Small intestine (tissue), 7 donors: ENCODE data around the gene LY6G6F. TPM values are rescaled to one million over a fixed set of nuclear protein-coding genes. Genes with fewer than 3 reads are reported as not detected.

Experiments used
- DNase-seq, 2 donors: peaks; one replicate each; pipeline versions ENCODE4 v3.0.0 to v3.0.0-alpha.2; 2013
- FAIRE-seq: peaks from 2 replicates; lab custom pipeline; 2012; peaks lifted over from hg19 to GRCh38; lab: Jason Lieb, UNC
- H3K27ac ChIP-seq, 3 donors: one replicate each; pipeline ENCODE4 v1.5.1; 2013; ENCODE audit warnings: low read length in 2 of 3, mild to moderate bottlenecking in 2 of 3, control low read depth in 1 of 3, inconsistent platforms in 1 of 3, low read depth in 1 of 3, moderate library complexity in 1 of 3
- H3K27me3 ChIP-seq, 3 donors: one replicate each; pipeline ENCODE4 v1.6.1; 2013; ENCODE audit warnings: low read length in 3 of 3, inconsistent platforms in 1 of 3; ENCODE audit not compliant: control insufficient read depth in 3 of 3, insufficient read depth in 3 of 3
- H3K36me3 ChIP-seq, 3 donors: one replicate each; pipeline ENCODE4 v1.6.1; 2013; ENCODE audit warnings: low read length in 3 of 3, inconsistent platforms in 1 of 3, low read depth in 1 of 3, mild to moderate bottlenecking in 1 of 3, moderate library complexity in 1 of 3; ENCODE audit not compliant: control insufficient read depth in 3 of 3, insufficient read depth in 2 of 3
- H3K4me1 ChIP-seq, 3 donors: one replicate each; pipeline ENCODE4 v1.6.1; 2013; ENCODE audit warnings: low read length in 2 of 3, inconsistent platforms in 1 of 3, low read depth in 1 of 3, mild to moderate bottlenecking in 1 of 3, moderate library complexity in 1 of 3; ENCODE audit not compliant: control insufficient read depth in 3 of 3, insufficient read depth in 2 of 3
- H3K4me3 ChIP-seq, 3 donors: one replicate each; pipeline ENCODE4 v1.5.1; 2013; ENCODE audit warnings: low read length in 3 of 3, control low read depth in 1 of 3, inconsistent platforms in 1 of 3, low read depth in 1 of 3, mild to moderate bottlenecking in 1 of 3, moderate library complexity in 1 of 3
- H3K9me3 ChIP-seq, 2 donors: one replicate each; pipeline ENCODE4 v1.6.1; 2013; ENCODE audit warnings: low read depth in 1 of 2, low read length in 1 of 2; ENCODE audit not compliant: control insufficient read depth in 2 of 2, insufficient read depth in 1 of 2
- WGBS, 3 donors: extraction: QIAGEN DNeasy Blood & Tissue Kit; methylation state at CpG; one replicate each; pipeline ENCODE4 v1.1.7; 2013; 5-methylcytosine and 5-hydroxymethylcytosine counted together
- polyA plus RNA-seq, 4 donors: library from polyadenylated mRNA; stranded (reverse) in 3 of 4; unstranded in 1 of 4; fragments of 200-250 nt in 3 of 4; fragments of 120-200 nt in 1 of 4; gene quantifications; one replicate each; pipeline versions ENCODE4 v1.2.1 to v1.2.3, GENCODE V29; 2013
- donor health status: healthy with polysubstance abuse.
- donor health status: control.
- donor health status: control.
- donor health status: Bipolar disorder and iron deficiency.
- donor health status: healthy.

The LY6G6F gene
- polyA plus RNA-seq, 4 donors: 0.12 TPM; not detected in 3

DNA sequence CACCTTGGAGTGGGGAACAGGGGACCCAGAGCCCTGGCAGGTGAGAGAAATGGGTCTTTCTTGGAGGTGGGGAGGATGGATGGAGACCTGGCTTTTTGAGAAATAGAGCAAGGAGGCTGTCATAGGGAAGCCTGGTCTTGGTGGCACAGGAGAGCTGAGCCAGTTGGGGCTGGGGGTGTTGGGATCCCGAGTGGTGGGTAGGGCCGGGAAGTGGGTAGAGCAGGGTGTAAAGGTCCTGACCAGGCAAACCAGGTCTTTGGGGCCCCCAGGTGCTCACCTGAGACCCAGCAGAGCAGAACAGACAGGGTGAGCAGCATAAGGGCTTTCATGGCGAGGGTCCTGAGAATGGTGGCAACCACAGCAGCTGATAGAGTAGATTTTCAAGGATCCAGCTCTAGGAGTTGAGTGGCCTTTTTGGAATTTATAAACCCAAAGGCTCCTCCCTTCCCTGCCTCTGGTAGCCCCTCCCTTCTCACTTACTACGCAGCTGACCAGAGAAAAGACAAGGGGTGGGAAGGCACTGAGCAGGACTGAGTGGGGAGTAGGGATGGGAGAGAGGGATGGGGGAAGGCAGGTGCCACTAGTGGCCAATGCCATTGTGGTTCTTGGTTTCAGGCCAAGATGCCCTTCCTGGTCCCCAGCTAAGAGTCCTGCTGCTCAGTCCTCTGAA, 14.8 kb downstream of the LY6G6F start, which contains the start of gene LY6G6C:
LY6G6C (minus strand) TSS at position 396 of the 670 bp plus-strand sequence; CDS start at position 329, 67 bp downstream.
- no peak for FAIRE-seq
- H3K27me3 ChIP-seq: no peaks in the 10 kb centered on the region
- no peak within 1 kb of the TSS for H3K27ac ChIP-seq
- no peak within 1 kb of the TSS for H3K4me3 ChIP-seq
- WGBS, 3 donors: 78 to 98% (median 81%) methylated on average over 4 of the region's 4 CpGs
- H3K9me3 ChIP-seq: no peaks in the 10 kb centered on the region
- H3K36me3 ChIP-seq: peaks cover 0 to 22% (median 0%) of the 10 kb centered on the region in 3 donors
- no peak for DNase-seq
- H3K4me1 ChIP-seq: peaks cover 0 to 13% (median 0%) of the 10 kb centered on the region in 3 donors

DNA sequence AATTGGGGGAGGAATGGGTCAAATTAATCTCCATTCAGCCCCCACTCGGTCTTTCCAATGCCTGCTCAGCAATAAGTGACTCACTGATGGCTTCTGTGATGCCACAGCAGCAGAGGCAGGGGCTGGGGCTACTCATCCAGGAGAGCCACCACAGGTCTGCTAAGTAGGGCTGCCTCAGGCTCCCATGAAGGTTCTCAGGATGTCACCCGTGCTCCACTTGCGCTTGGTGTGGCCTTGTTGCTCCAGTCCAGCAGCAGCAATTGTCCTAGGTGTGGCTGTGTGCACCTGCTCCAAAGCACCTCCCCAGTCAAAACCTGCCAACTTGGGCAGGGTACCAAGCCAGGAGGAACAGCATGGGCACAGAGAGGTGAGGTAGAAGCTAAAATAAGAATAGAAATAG, 15.5 kb downstream of the LY6G6F start:
- H3K36me3 ChIP-seq: peaks cover 0 to 27% (median 0%) of the 10 kb centered on the region in 3 donors
- DNase-seq (no peak), FAIRE-seq (no peak)
- H3K27me3 ChIP-seq: no peaks in the 10 kb centered on the region
- H3K4me3 ChIP-seq: no peak overlapping the region
- no peak overlapping the region for H3K27ac ChIP-seq
- H3K9me3 ChIP-seq: no peaks in the 10 kb centered on the region
- H3K4me1 ChIP-seq: peaks cover 0 to 18% (median 0%) of the 10 kb centered on the region in 3 donors
- WGBS, 3 donors: 44 to 73% (median 46%) methylated on average over 3 of the region's 3 CpGs

DNA sequence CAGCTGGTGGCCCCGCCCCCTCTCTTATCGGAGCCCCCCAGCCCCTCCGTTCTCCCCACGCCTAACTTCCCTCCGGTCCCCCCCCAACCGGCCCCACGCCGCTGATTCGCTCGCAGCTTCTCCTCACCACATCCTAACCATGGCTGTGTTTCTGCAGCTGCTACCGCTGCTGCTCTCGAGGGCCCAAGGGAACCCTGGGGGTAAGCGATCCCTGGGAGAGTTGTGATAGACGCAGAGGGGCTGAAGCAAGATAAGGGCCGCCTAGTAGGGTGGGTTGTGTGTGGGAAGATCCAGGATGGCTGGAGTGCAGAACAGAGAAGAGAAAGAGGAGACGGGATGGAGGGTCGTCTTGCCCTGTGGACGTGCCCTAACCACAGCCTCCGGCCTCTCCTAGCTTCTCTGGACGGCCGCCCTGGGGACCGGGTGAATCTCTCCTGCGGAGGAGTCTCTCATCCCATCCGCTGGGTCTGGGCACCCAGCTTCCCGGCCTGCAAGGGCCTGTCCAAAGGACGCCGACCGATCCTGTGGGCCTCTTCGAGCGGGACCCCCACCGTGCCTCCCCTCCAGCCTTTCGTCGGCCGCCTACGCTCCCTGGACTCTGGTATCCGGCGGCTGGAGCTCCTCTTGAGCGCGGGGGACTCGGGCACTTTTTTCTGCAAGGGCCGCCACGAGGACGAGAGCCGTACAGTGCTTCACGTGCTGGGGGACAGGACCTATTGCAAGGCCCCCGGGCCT, 16.7 kb downstream of the LY6G6F start, which contains the start of gene MPIG6B:
MPIG6B (plus strand) TSS at position 129 of the 735 bp plus-strand sequence; CDS start at position 140, 11 bp downstream.
- Histone ChIP-seq H3K9me3 (no peaks in the 10 kb centered on the region), H3K27me3 (no peaks in the 10 kb centered on the region), H3K4me3 (no peak within 1 kb of the TSS), H3K4me1 (peaks cover 1 to 18% (median 3%) of the 10 kb centered on the region in 3 donors), H3K36me3 (peaks cover 0 to 39% (median 0%) of the 10 kb centered on the region in 3 donors), H3K27ac (no peak within 1 kb of the TSS)
- WGBS, 3 donors: 77 to 91% (median 83%) methylated on average over 45 to 46 of the region's 46 CpGs
- DNase-seq (no peak), FAIRE-seq (no peak)

DNA sequence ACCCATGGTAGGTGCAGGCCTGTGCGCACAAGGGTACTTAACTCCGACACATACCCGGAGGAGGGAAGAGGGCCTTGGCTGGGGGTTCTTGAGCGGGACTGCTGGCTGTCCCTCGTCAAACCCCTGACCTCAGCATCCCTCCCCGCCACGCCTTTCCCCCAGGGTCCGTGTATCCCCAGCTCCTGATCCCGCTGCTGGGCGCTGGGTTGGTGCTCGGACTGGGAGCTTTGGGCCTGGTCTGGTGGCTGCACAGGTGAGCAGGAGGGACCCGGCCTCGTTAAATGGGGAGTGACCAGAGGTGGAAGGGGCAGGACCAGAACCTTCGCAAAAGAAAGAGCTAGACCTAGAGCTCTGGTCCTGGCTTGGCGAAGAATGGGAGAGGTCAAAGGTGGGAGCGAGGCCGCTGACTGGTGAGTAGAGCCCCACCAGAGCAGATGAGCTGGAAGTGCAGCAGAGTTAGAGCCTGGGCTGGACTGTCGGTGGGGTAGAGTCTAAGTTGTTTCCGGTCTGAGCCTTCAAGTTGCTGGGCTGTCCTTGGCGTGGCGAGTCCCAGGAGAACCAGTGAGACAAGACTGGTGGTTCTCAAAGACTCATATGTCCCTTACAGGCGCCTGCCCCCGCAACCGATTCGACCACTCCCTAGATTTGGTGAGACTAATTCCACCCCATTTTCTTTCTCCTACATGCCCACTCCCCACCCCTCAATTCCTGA, 17.5 kb downstream of the LY6G6F start:
- Histone ChIP-seq H3K4me1 (peaks cover 3 to 19% (median 5%) of the 10 kb centered on the region in 3 donors), H3K9me3 (no peaks in the 10 kb centered on the region), H3K4me3 (no peak overlapping the region), H3K27me3 (no peaks in the 10 kb centered on the region), H3K27ac (no peak overlapping the region), H3K36me3 (peaks cover 0 to 44% (median 0%) of the 10 kb centered on the region in 3 donors)
- WGBS, 3 donors: 88 to 94% (median 93%) methylated on average over 24 to 25 of the region's 25 CpGs
- DNase-seq (no peak), FAIRE-seq (no peak)

DNA sequence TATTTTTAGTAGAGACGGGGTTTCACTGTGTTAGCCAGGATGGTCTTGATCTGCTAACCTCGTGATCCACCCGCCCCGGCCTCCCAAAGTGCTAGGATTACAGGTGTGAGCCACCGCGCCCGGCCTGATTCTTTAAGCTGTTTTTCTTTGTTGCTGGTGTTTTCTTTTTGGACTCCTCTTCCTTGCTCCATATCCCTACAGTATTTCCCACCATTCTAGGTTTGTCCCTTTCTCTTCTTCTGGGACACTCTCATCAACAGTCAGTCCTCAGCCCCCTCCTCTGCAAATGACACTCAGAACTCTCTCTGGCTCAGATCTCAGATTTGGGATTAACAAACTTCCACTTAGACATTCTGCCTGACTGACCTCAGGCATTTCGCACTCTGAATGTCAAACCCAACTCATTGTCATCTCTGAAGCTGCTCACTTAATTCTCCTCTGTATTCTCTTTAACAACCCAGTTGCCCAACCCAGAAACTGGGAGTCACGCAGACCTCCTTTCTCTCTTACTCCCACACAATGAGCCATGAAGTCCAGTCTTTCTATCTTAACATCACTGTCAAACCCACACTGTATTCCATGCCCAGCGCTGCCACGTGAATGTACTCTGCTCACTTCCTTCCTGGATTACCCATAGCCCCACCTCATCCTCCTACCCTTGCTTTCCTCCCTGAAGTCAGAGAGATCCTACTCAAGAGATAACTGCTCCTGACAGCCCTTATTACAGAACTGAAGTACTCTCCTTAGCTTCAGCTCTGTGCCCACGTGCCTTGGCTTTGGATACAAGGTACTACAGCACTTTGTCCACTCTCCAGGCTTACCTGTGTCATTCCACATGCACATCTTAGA, 19.1 kb downstream of the LY6G6F start:
- DNase-seq: no peak
- FAIRE-seq: no peak
- H3K4me1 ChIP-seq: peaks cover 3 to 24% (median 5%) of the 10 kb centered on the region in 3 donors
- no peak overlapping the region for H3K4me3 ChIP-seq
- no peaks in the 10 kb centered on the region for H3K9me3 ChIP-seq
- 85 to 86% (median 85%) methylated on average over 12 of the region's 12 CpGs for WGBS, 3 donors
- H3K27ac ChIP-seq: no peak overlapping the region
- H3K36me3 ChIP-seq: peaks cover 0 to 50% (median 0%) of the 10 kb centered on the region in 3 donors
- H3K27me3 ChIP-seq: no peaks in the 10 kb centered on the region

DNA sequence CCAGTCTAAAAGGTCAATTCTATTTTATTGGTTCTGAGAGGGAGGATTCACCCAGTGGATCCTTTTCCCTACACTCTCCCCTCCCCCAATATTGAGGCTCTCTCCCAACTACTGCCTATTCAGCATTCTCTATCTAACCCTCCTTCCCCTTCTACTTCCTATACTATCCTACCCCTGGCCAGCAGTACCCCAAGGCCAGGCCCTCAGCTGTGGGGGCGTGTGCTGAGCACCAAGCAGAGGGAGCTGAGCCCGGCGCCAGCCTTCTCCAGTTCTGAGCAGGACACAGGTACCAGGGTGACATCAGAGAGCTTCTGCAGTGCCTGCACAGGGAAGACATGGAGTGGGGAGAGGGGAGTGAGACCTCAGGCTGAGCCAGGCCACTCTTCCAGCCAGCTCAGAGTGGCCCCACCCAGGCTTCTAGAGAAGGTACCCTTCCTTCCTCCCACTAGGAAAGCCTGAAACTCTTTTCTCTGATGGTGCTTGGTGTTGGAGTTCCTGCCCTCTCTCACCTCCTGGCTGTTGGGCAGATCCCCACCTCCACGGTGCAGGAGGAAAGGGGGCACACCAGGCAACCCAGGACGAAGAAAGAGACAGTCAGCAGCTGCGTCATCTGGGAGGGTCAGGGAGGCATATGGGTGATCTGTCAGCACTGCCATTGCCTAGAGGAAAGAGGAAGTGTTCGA, 20.5 kb downstream of the LY6G6F start:
- WGBS, 3 donors: 70 to 80% (median 73%) methylated on average over 7 of the region's 7 CpGs
- Histone ChIP-seq H3K36me3 (peaks cover 6 to 62% (median 7%) of the 10 kb centered on the region in 3 donors), H3K9me3 (no peaks in the 10 kb centered on the region), H3K27me3 (no peaks in the 10 kb centered on the region), H3K4me3 (no peak overlapping the region), H3K4me1 (peaks cover 3 to 34% (median 5%) of the 10 kb centered on the region in 3 donors), H3K27ac (peak overlapping the region in 2 of 3 donors; percentile 64 to 72)
- peak in 1 of 2 donors; percentile 17 for DNase-seq
- FAIRE-seq: no peak
